ENCODE measurements around the gene FAM174C. TPM values are rescaled to one million over a fixed set of nuclear protein-coding genes. Genes with fewer than 3 reads are reported as not detected.

The FAM174C gene
- total and polyA plus RNA-seq, 12 donors = 8.2 to 70.2 (median 13.4) TPM

DNA sequence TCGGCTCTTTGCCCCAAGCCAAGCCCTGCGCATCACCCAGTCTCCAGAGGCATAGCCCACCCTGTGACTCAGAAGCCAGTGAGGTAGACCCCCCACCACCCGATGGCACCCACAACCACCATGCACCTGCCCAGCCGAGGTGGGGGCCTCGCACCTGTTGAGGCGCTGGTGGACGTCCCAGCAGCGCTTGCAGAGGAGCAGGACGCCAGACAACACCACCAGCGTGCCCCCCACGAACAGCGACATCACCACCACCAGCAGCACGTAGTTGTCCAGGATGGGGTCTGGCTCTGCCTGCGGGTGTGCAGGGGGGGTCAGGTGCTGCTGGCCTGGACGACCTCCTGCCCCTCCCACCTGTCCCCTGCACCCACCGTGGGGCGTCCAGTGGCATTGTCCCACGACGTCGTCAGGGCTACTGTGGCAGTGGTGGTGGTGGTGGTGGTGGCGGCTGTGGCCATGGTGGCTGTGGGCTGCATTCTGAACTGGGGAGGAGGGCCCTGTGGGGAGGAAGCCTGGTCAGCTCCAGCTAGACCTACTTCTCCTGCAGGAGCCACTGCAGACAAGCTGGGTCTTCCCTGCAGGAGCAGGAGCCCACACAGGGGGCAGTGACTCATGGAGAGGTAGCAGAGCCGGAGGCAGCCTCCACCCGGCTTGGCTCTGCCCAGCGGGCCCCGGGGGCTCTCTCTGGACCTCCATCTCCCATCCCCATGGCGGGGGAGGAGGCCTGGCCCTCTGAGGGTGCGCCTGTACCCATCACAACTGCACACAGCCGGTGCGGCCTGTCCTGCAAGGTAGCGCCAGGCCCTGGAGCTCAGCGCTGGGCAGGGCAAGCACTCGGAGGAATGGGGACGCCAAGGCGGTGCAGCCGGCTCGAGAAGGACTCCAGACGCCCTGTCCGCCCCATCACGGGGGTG lies 39.4 kb upstream of the FAM174C start:
- intact Hi-C loops (cut with DNase I) = loop anchor here in 1 of 10 donors (10.0 kb wide), 1 partner anchor 311 kb away; the partner anchor contains the start of gene ARID3A
- Histone ChIP-seq H3K27ac (no peak overlapping the region), H3K4me1 (peaks cover 19 to 54% (median 38%) of the 10 kb centered on the region in 9 donors), H3K27me3 (peaks cover 0 to 24% (median 0%) of the 10 kb centered on the region in 7 donors), H3K36me3 (peaks cover 0 to 6% (median 0%) of the 10 kb centered on the region in 9 donors), H3K9me3 (no peaks in the 10 kb centered on the region), H3K4me3 (no peak overlapping the region)
- DNase-seq = no peak
- TF ChIP-seq, protein P1, sequence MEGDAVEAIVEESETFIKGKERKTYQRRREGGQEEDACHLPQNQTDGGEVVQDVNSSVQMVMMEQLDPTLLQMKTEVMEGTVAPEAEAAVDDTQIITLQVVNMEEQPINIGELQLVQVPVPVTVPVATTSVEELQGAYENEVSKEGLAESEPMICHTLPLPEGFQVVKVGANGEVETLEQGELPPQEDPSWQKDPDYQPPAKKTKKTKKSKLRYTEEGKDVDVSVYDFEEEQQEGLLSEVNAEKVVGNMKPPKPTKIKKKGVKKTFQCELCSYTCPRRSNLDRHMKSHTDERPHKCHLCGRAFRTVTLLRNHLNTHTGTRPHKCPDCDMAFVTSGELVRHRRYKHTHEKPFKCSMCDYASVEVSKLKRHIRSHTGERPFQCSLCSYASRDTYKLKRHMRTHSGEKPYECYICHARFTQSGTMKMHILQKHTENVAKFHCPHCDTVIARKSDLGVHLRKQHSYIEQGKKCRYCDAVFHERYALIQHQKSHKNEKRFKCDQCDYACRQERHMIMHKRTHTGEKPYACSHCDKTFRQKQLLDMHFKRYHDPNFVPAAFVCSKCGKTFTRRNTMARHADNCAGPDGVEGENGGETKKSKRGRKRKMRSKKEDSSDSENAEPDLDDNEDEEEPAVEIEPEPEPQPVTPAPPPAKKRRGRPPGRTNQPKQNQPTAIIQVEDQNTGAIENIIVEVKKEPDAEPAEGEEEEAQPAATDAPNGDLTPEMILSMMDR (IDR thresholded peaks at IDR 0.05) = no peak
- 86 to 88% methylated on average over 39 of the region's 39 CpGs for WGBS, 2 donors
- ATAC-seq = no peak

DNA sequence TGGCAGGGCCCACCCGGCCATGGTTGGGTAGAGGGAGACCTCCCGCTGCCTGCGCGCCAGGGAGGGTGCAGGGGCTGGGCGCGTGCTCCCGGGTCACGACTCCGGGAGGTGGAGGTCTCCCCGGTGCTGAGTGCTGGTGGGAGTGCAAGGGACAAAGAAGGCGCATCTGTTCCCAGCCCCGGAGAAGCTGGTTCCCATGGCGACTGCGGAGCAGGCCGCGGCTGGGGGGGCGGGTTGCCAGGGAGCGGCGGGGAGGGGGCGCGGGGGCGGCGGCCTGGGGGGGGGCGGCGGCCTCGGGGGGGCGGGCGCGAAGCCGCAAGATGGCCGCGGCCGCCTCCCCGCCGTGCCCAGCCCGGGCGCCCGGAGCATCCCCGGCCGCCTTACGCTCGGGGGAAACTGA lies 38.8 kb upstream of the FAM174C start:
- Histone ChIP-seq H3K27ac (peak overlapping the region in 2 of 10 donors; percentile 70 to 72), H3K27me3 (peaks cover 0 to 24% (median 0%) of the 10 kb centered on the region in 7 donors), H3K4me1 (peaks cover 23 to 60% (median 44%) of the 10 kb centered on the region in 9 donors), H3K4me3 (peak overlapping the region in 9 of 10 donors; percentile 59 to 70 (median 61)), H3K9me3 (no peaks in the 10 kb centered on the region), H3K36me3 (peaks cover 0 to 6% (median 0%) of the 10 kb centered on the region in 9 donors)
- ATAC-seq (no peak), DNase-seq (no peak)
- 21 to 34% methylated on average over 20 to 41 of the region's 42 CpGs for WGBS, 2 donors
- TF ChIP-seq, protein P1 (IDR thresholded peaks at IDR 0.05) = no peak
- intact Hi-C loops (cut with DNase I) = loop anchor here in 1 of 10 donors (10.0 kb wide), 1 partner anchor 312 kb away; the partner anchor contains the start of gene ARID3A

DNA sequence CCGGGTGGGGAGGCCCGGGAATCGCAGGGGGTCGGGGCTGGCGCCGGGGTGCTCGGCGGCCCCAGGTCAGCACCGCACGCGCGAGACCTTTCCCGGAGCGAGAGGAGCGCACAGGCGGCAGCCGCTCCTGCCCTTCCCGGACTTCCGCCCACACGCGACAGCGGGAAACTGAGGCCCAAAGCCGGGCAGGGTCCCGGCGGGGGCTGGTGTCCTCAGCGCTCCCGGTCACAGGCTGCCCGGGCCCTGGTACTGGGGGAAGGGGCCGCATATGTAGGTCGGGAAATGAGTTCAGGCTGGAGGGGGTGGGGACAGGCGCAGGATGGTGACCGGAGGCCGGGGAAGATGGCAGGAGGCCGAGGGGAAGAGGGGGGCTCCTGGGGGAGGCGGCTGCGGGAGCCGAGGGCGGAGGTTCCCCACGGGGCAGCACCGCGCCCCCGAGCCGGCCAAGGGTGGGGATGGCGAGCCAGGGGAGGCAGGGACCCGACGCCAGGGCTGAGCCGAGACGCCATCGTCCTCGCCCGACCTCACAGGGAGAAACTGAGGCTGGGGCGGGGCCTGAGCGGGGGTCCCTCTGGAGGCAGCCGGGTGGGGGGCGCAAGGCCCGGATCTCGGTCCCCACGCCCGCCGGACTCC lies 38.2 kb upstream of the FAM174C start:
- peak in 2 of 8 donors; percentile 0 to 4 for ATAC-seq
- Histone ChIP-seq H3K36me3 (peaks cover 0 to 6% (median 0%) of the 10 kb centered on the region in 9 donors), H3K9me3 (no peaks in the 10 kb centered on the region), H3K4me3 (peak overlapping the region; percentile 25 to 70 (median 61)), H3K4me1 (peaks cover 24 to 59% (median 45%) of the 10 kb centered on the region in 9 donors), H3K27ac (peak overlapping the region in 5 of 10 donors; percentile 39 to 72 (median 64)), H3K27me3 (peaks cover 0 to 24% (median 0%) of the 10 kb centered on the region in 7 donors)
- 1% methylated on average over 31 to 60 of the region's 60 CpGs for WGBS, 2 donors
- TF ChIP-seq, protein P1 (IDR thresholded peaks at IDR 0.05) = no peak
- intact Hi-C loops (cut with DNase I) = loop anchor here in 1 of 10 donors (10.0 kb wide), 1 partner anchor 312 kb away; the partner anchor contains the start of gene ARID3A
- no peak for DNase-seq
